Stimulated activated CD4-positive, alpha-beta T cell treated with anti-CD3 and anti-CD28 coated beads, Interleukin-4, amount 100 ng/mL, for 1 hour (primary cell): ENCODE measurements around the gene GATA2.
A peak's percentile ranks its signal among the peaks of the same experiment; 100 is the strongest.

ENCODE experiments used
- DNase-seq: peaks from one replicate; pipeline ENCODE4 v3.0.0-alpha.2; 2020

The GATA2 gene

GRCh38 chr3:128492671-128493569, at the start of gene GATA2:
TSS of gene GATA2 (minus strand) at chr3:128493201. CDS start at chr3:128487031, 6,170 bp downstream.
- DNase-seq = peak; percentile 39

GRCh38 chr3:128541246-128541645, 48.2 kb upstream of the GATA2 start:
- DNase-seq = no peak

- no peak for DNase-seq
These were observed 46.4 kb upstream of the GATA2 start for GRCh38 chr3:128539376-128539775.

GRCh38 chr3:128537091-128537703, 44.2 kb upstream of the GATA2 start:
- DNase-seq = no peak

- no peak for DNase-seq
These were observed 39.3 kb upstream of the GATA2 start for GRCh38 chr3:128532012-128532983.

GRCh38 chr3:128524374-128525299, 31.6 kb upstream of the GATA2 start:
- DNase-seq = no peak

GRCh38 chr3:128523591-128523990, 30.6 kb upstream of the GATA2 start:
- no peak for DNase-seq

GRCh38 chr3:128521715-128522114, 28.7 kb upstream of the GATA2 start:
- no peak for DNase-seq

GRCh38 chr3:128518587-128519490, 25.8 kb upstream of the GATA2 start:
- DNase-seq = no peak

GRCh38 chr3:128517648-128518047, 24.6 kb upstream of the GATA2 start:
- DNase-seq = no peak

- DNase-seq = no peak
These were observed 23.0 kb upstream of the GATA2 start for GRCh38 chr3:128515967-128516366.

GRCh38 chr3:128508852-128509251, 15.9 kb upstream of the GATA2 start:
- no peak for DNase-seq

- DNase-seq = no peak
These were observed 13.8 kb upstream of the GATA2 start for GRCh38 chr3:128506754-128507153.

GRCh38 chr3:128505771-128506170, 12.8 kb upstream of the GATA2 start:
- no peak for DNase-seq

GRCh38 chr3:128504963-128505730, 12.1 kb upstream of the GATA2 start:
- no peak for DNase-seq

- DNase-seq = no peak
These were observed 11.5 kb upstream of the GATA2 start for GRCh38 chr3:128504533-128504915.

- DNase-seq = no peak
These were observed 10.9 kb upstream of the GATA2 start for GRCh38 chr3:128503751-128504532.

- DNase-seq = no peak
These were observed 10.2 kb upstream of the GATA2 start for GRCh38 chr3:128503164-128503651.

- DNase-seq = no peak
These were observed 9.7 kb upstream of the GATA2 start for GRCh38 chr3:128502712-128503111.
